Activated naive CD8-positive, alpha-beta T cell (primary cell): ENCODE measurements around the gene ADAM10.

Experiments used
- H3K27ac Mint-ChIP-seq: one replicate; pipeline ENCODE4 v1.8.0; 2021; ENCODE audit warnings: mixed read lengths
- H3K27me3 Mint-ChIP-seq: one replicate; pipeline ENCODE4 v1.8.0; 2021; ENCODE audit warnings: mixed read lengths
- H3K36me3 Mint-ChIP-seq: one replicate; pipeline ENCODE4 v1.8.0; 2021; ENCODE audit warnings: mixed read lengths
- H3K4me1 Mint-ChIP-seq: one replicate; pipeline ENCODE4 v1.8.0; 2021; ENCODE audit warnings: low read depth, mixed read lengths
- H3K4me3 Mint-ChIP-seq: one replicate; pipeline ENCODE4 v1.8.0; 2021; ENCODE audit warnings: mild to moderate bottlenecking, mixed read lengths
- H3K9me3 Mint-ChIP-seq: one replicate; pipeline ENCODE4 v1.8.0; 2021; ENCODE audit warnings: low read depth, mixed read lengths

ADAM10 gene

DNA sequence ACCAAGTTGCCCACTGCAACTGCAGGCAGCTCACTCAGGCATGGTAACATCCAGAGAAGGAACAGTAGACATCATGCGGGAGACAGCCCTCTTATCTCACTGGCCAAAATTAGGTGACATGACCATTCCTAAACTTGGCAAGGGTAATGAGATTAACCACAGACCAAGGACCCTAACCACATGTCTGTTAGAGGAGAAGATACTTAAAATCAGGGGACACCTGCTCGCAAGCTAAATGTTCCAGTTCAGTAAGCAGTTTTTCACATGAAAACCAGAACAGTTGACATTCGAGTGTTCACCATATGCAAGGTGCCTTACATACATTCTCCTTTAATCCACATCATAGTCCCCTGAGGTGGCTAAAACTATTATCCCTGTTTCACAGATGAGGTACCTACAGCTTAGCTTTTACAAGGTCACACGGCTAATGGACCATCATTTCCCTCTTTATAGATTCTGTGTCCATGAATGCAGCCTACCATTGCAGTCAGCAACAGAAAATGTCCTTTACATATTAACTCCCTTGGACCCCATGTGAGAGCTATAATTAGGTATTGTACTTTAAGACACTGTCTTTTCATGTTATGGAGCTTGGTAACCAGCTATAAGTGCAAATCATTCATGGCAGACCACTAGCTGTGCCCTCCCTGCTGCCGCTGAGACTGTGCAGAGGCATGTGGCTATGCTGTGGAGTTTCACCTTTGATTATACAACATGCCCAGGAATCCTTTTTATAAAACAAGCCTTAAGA lies 163.6 kb downstream of the ADAM10 start:
- H3K4me3 Mint-ChIP-seq, result no peak overlapping the region
- no peaks in the 10 kb centered on the region for H3K27me3 Mint-ChIP-seq
- peaks cover 14% of the 10 kb centered on the region for H3K4me1 Mint-ChIP-seq
- H3K9me3 Mint-ChIP-seq, result no peaks in the 10 kb centered on the region
- no peak overlapping the region for H3K27ac Mint-ChIP-seq
- peaks cover 3% of the 10 kb centered on the region for H3K36me3 Mint-ChIP-seq

- Mint-ChIP-seq H3K9me3 (no peaks in the 10 kb centered on the region), H3K4me1 (peaks cover 11% of the 10 kb centered on the region), H3K4me3 (no peak overlapping the region), H3K36me3 (peaks cover 3% of the 10 kb centered on the region), H3K27me3 (no peaks in the 10 kb centered on the region), H3K27ac (no peak overlapping the region)
These were observed 164.6 kb downstream of the ADAM10 start for GRCh38 chr15:58584789-58585461.

DNA sequence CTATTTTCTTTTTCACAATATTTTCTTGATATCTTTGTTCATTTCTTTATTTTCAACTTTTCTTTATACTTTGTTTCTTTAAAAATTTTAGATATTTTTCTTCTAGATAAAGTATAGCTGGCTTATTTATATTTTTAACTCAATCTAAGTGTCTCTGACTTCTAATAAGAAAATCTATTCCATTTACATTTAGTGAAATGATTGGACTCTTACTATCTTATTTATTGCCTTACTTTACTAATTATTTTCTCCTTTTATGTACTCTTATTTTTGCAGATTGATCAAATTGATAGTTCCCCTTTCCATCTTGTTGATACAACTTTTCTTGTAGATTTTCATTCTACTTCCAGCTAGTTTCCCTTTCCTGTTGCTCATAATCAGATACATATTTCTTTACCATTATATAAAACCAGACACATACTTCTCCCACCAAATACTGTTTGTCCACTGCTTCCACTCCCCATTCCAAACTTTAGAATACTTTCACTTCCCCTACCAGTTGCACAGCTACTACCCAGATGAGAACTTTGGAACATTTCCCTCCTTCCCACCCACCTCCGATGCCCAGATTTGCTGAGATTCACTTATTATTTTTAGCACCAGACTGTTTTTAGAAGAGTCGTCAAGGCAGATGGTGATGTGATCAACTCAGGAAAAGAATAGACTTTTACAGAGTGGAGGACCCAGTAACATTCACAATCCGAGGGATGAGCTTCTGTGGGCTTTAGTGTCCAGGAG lies 166.2 kb downstream of the ADAM10 start:
- no peak overlapping the region for H3K27ac Mint-ChIP-seq
- H3K36me3 Mint-ChIP-seq, result peaks cover 3% of the 10 kb centered on the region
- no peak overlapping the region for H3K4me3 Mint-ChIP-seq
- no peaks in the 10 kb centered on the region for H3K27me3 Mint-ChIP-seq
- peaks cover 11% of the 10 kb centered on the region for H3K4me1 Mint-ChIP-seq
- H3K9me3 Mint-ChIP-seq, result no peaks in the 10 kb centered on the region

DNA sequence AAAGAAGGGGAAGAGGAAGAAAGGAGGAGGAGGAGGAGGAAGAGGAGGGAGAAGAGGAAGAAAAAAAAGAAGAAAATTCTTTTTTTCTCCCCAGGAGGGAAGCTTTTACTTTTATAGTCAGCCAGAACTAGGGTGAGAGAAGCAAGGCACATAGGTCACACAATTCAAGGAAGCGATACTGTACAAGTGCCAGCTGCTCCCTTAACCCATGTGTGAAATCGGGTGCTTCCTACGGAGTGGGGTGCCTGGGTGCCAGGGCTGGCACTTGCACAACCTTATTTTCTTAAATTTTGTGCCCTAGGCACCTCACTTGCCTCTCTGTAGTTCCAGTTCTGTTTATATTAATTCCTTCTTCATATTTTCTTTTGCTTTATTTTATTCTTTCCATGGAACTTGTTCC lies 167.3 kb downstream of the ADAM10 start:
- Mint-ChIP-seq H3K27ac (no peak overlapping the region), H3K4me1 (peaks cover 11% of the 10 kb centered on the region), H3K36me3 (peaks cover 3% of the 10 kb centered on the region), H3K4me3 (no peak overlapping the region), H3K27me3 (no peaks in the 10 kb centered on the region), H3K9me3 (no peaks in the 10 kb centered on the region)

DNA sequence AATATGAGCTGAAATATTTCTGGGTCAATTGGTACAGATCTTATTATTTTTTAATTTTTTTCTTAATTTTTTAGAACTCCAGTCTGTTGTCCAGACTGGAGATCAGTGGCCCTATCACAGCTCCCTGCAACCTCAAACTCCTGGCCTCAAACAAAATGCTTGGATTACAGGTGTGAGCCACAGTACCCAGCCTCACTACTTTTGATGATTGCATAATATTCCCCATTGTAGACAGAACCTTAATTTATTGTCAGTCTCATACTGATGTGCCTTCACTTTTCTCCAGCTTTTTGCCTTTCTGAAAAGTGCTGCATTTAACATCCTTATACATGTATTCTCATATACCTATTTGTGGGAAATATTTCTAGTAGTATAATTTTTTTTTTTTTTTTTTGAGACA lies 172.8 kb downstream of the ADAM10 start:
- Mint-ChIP-seq H3K4me1 (peaks cover 10% of the 10 kb centered on the region), H3K27ac (no peak overlapping the region), H3K9me3 (no peaks in the 10 kb centered on the region), H3K36me3 (no peaks in the 10 kb centered on the region), H3K27me3 (no peaks in the 10 kb centered on the region), H3K4me3 (no peak overlapping the region)

DNA sequence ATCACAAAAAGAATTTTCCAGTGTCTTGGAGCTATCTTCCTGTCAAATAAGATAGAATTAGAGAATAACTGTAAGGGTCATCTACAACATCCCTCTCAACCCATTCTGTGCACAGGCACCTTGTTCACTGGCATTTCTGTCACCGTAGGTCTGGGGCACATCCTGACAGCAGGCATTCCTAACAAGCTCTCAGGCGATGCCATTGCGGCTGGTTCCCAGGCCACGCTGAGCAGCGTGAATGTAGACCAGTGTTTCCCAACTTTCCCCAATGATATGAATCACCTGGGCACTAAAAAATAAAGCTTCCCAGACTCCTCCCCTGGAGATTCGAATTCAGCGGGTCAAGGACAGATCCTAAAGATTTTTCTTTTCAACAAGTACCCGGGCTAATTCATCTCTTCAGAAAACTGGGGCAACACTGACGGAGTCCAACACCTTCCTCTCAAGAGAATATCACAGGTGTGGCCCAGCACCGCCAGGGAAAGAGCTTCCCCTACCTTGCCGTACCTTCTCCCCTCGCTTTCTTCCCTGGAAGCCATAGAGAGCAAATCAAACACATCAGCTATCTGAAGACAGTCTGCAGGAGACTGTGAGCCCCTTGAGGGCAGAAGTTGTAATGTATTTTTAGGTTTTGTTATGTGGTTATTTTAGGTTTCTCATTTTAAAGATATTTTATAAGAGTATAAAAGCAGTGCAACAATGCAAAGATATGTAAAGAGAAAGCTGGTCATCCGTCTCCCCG lies 174.3 kb downstream of the ADAM10 start:
- Mint-ChIP-seq H3K27me3 (no peaks in the 10 kb centered on the region), H3K4me1 (peaks cover 10% of the 10 kb centered on the region), H3K9me3 (no peaks in the 10 kb centered on the region), H3K36me3 (no peaks in the 10 kb centered on the region), H3K27ac (peak overlapping the region; percentile 3), H3K4me3 (no peak overlapping the region)

DNA sequence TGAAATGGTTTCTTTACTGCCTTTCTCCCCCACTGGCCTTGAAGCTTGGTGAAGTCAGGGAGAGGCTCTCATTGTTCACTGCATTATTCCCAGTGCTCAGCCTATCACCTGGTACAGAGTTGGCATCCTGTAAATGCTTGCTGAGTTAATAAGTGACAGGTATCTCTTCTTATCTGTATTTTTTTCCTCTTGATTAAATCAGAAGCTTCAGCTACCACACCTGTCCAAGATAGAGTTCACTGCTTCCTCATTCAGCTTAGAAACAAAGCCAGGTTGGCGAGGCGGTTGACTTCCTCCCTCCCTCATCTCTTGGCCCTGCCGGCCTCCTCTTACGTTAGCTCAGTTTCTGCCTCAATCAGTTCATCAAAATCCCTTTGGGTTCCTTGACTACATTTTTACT lies 174.9 kb downstream of the ADAM10 start:
- no peak overlapping the region for H3K27ac Mint-ChIP-seq
- peaks cover 10% of the 10 kb centered on the region for H3K4me1 Mint-ChIP-seq
- no peaks in the 10 kb centered on the region for H3K27me3 Mint-ChIP-seq
- H3K4me3 Mint-ChIP-seq, result no peak overlapping the region
- no peaks in the 10 kb centered on the region for H3K9me3 Mint-ChIP-seq
- H3K36me3 Mint-ChIP-seq, result no peaks in the 10 kb centered on the region

DNA sequence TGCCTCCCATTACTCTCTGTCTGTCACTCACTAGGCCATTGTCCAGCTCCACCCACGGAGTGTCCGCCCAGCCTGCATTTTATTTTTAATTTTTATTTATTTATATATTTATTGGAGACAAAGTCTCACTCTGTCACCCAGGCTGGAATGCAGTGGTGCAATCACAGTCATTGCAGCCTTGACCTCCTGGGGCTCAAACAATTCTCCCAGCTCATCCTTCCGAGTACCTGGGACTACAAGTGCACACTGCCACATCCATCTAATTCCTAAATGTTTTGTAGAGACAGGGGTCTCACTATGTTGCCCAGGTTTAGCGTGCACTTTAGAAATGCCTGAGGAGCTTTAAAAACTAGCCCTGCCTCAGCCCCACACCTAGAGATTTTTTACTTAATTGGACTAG lies 176.2 kb downstream of the ADAM10 start:
- peaks cover 15% of the 10 kb centered on the region for H3K4me1 Mint-ChIP-seq
- no peaks in the 10 kb centered on the region for H3K27me3 Mint-ChIP-seq
- H3K9me3 Mint-ChIP-seq, result no peaks in the 10 kb centered on the region
- no peak overlapping the region for H3K4me3 Mint-ChIP-seq
- H3K36me3 Mint-ChIP-seq, result no peaks in the 10 kb centered on the region
- no peak overlapping the region for H3K27ac Mint-ChIP-seq

- Mint-ChIP-seq H3K4me3 (no peak overlapping the region), H3K9me3 (no peaks in the 10 kb centered on the region), H3K27ac (no peak overlapping the region), H3K4me1 (peaks cover 20% of the 10 kb centered on the region), H3K36me3 (no peaks in the 10 kb centered on the region), H3K27me3 (no peaks in the 10 kb centered on the region)
These were observed 177.0 kb downstream of the ADAM10 start for GRCh38 chr15:58572521-58572920.

DNA sequence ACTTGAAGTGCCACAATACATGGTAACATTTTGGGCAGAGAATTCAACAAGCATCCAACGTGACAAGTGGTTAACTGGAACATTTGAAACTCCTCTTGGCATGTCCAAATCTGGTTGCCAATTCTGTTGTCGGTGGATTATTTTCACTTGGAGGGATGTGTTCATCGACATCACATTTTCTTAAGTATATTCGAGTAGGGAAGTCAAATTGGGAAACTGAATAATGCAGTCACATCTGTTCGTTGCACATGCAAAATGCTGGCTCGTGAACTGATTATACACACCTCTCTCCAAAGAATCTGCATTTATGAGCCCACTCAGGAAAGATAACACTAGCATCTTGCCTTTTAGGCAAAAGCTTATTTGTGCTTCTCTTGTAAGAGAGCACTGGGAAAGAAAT lies 178.0 kb downstream of the ADAM10 start:
- peaks cover 22% of the 10 kb centered on the region for H3K4me1 Mint-ChIP-seq
- H3K9me3 Mint-ChIP-seq, result no peaks in the 10 kb centered on the region
- H3K27me3 Mint-ChIP-seq, result no peaks in the 10 kb centered on the region
- H3K36me3 Mint-ChIP-seq, result no peaks in the 10 kb centered on the region
- no peak overlapping the region for H3K4me3 Mint-ChIP-seq
- no peak overlapping the region for H3K27ac Mint-ChIP-seq

DNA sequence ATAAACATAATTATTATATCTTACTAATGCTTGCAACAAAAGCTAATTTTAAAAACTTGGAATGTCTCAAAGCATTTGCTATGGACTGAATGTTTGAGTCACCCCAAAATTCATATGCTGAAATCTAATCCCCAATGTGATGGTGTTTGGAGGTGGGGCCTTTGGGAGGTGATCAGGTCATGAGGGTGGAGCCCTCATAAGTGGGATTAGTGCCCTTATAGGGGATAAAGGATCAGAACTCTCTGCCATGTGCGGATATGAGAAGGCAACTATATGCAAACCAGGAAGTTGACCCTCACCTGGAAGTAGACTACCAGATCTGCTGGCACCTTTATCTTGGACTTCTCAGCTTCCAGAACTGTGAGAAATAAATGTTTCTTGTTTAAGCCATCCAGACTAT lies 180.1 kb downstream of the ADAM10 start:
- no peaks in the 10 kb centered on the region for H3K27me3 Mint-ChIP-seq
- peaks cover 12% of the 10 kb centered on the region for H3K4me1 Mint-ChIP-seq
- H3K27ac Mint-ChIP-seq, result no peak overlapping the region
- H3K4me3 Mint-ChIP-seq, result no peak overlapping the region
- peaks cover 5% of the 10 kb centered on the region for H3K36me3 Mint-ChIP-seq
- no peaks in the 10 kb centered on the region for H3K9me3 Mint-ChIP-seq

GRCh38 chr15:58568157-58568571 lies 181.3 kb downstream of the ADAM10 start:
- Mint-ChIP-seq H3K27me3 (no peaks in the 10 kb centered on the region), H3K36me3 (peaks cover 7% of the 10 kb centered on the region), H3K27ac (peak overlapping the region; percentile 68), H3K4me3 (no peak overlapping the region), H3K9me3 (no peaks in the 10 kb centered on the region), H3K4me1 (peaks cover 12% of the 10 kb centered on the region)

DNA sequence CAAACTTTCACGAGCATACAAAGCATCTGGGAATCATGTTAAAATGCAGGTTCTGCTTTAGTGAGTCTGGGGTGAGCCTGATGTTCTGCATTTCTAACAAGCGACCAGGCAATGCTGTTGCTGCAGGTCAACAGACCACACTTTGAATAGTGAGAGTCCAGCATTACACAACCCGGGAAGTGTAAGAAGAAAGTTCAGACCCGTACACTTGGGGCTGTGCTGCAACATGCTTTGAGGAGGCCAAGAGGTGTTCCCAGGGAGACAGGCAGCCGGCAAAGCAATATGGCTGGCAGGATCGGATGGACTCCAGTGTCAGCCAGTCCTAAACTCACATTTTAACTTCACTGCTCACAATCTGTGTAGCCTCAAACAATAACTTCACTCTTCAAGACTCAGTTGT lies 183.5 kb downstream of the ADAM10 start:
- Mint-ChIP-seq H3K4me3 (no peak overlapping the region), H3K36me3 (peaks cover 7% of the 10 kb centered on the region), H3K9me3 (no peaks in the 10 kb centered on the region), H3K27ac (no peak overlapping the region), H3K27me3 (no peaks in the 10 kb centered on the region), H3K4me1 (peaks cover 12% of the 10 kb centered on the region)

- no peak overlapping the region for H3K4me3 Mint-ChIP-seq
- no peak overlapping the region for H3K27ac Mint-ChIP-seq
- H3K36me3 Mint-ChIP-seq, result peaks cover 7% of the 10 kb centered on the region
- no peaks in the 10 kb centered on the region for H3K9me3 Mint-ChIP-seq
- H3K27me3 Mint-ChIP-seq, result no peaks in the 10 kb centered on the region
- peaks cover 12% of the 10 kb centered on the region for H3K4me1 Mint-ChIP-seq
These were observed 183.9 kb downstream of the ADAM10 start for GRCh38 chr15:58565619-58566018.

GRCh38 chr15:58564981-58565380 lies 184.5 kb downstream of the ADAM10 start:
- Mint-ChIP-seq H3K27ac (no peak overlapping the region), H3K4me1 (peaks cover 12% of the 10 kb centered on the region), H3K9me3 (no peaks in the 10 kb centered on the region), H3K4me3 (no peak overlapping the region), H3K27me3 (no peaks in the 10 kb centered on the region), H3K36me3 (peaks cover 9% of the 10 kb centered on the region)
